ENCODE data around the gene PLXNB2. TPM values are rescaled to one million over a fixed set of nuclear protein-coding genes. Genes with fewer than 3 reads are reported as not detected.

The PLXNB2 gene
- total RNA-seq, 1 experiment from 2014 or later = 236 TPM

DNA sequence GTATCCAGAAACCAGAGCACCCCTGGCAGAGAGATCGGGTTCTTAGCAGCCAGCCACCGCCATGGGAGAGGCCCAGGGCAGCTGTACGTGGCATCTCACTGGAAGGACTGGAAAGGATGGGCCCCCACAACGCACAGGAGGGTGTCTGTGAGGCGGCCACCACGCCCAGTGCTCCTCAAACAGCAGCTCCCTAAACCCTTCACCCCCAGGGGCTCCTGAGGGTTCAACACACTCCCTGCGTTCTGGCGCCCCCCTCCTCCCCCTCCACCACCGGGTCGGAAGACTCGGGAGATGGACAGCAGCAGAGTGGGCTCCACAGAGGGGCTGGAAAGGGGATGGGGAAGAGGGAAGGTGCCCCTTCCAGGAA is 47.0 kb downstream of the PLXNB2 start:
- 0 out of 2 replicates have a peak, but pooled peaks have one; percentile 4 for ATAC-seq
- no peak overlapping the region for H2AFZ ChIP-seq (ENCODE audit: low read depth, low read length, poor library complexity, severe bottlenecking)
- H3K9me3 ChIP-seq (ENCODE audit: control insufficient read depth in 1 of 2, insufficient read depth in 1 of 2, low read depth in 1 of 2, low read length in 2 of 2) = no peaks in the 10 kb centered on the region
- H3K27ac ChIP-seq (ENCODE audit: low read depth, low read length) = peak overlapping the region; percentile 83
- H3K27me3 ChIP-seq (ENCODE audit: insufficient read depth, low read length) = no peaks in the 10 kb centered on the region
- peak overlapping the region; percentile 95 for H3K4me2 ChIP-seq (ENCODE audit: low read length)
- RAD21 ChIA-PET (ENCODE audit: low non-redundant PET in 1 of 2, low total read pairs in 2 of 2, uncharacterized antibody in 2 of 2, unreplicated experiment in 2 of 2) = interaction anchor here in 1 of 2 experiments (1.2 kb wide), 1 partner anchor 9 kb away, joined by 3 read pairs; the partner anchor contains the start of gene HDAC10
- H3K4me1 ChIP-seq (ENCODE audit: control insufficient read depth in 1 of 2, insufficient read depth in 2 of 2, low read length in 2 of 2) = peaks cover 19 to 32% of the 10 kb centered on the region in 2 experiments
- H3K4me3 ChIP-seq (replicated peaks in 1 of 2; ENCODE audit: low read depth in 1 of 2, low read length in 2 of 2) = peak overlapping the region; percentile 79 to 90
- no peaks in the 10 kb centered on the region for H3K9me2 ChIP-seq (ENCODE audit: insufficient read depth)
- H3K36me3 ChIP-seq (ENCODE audit: control insufficient read depth in 1 of 2, insufficient read depth in 2 of 2, low read length in 2 of 2) = peaks cover 0 to 11% of the 10 kb centered on the region in 2 experiments; a peak in 2 of 4 replicates
- no peaks in the 10 kb centered on the region for H4K20me1 ChIP-seq (ENCODE audit: insufficient read depth)
- CTCF ChIA-PET = interaction anchor here (1.0 to 1.3 kb wide), 2 partner anchors 8 to 13 kb away, joined by 3 to 7 read pairs; no protein-coding TSS in a partner anchor
- peaks cover 28% of the 10 kb centered on the region for H3K79me2 ChIP-seq (ENCODE audit: insufficient read depth, low read length)
- TF ChIP-seq CEBPB (IDR thresholded peaks at IDR 0.05; ENCODE audit: low read depth) (no peak), POLR2A (IDR thresholded peaks at IDR 0.05; ENCODE audit: borderline replicate concordance, extremely low read depth, insufficient read depth, insufficient read length) (no peak), ZFX (IDR thresholded peaks at IDR 0.05) (no peak)
- TF ChIP-seq, protein P1, sequence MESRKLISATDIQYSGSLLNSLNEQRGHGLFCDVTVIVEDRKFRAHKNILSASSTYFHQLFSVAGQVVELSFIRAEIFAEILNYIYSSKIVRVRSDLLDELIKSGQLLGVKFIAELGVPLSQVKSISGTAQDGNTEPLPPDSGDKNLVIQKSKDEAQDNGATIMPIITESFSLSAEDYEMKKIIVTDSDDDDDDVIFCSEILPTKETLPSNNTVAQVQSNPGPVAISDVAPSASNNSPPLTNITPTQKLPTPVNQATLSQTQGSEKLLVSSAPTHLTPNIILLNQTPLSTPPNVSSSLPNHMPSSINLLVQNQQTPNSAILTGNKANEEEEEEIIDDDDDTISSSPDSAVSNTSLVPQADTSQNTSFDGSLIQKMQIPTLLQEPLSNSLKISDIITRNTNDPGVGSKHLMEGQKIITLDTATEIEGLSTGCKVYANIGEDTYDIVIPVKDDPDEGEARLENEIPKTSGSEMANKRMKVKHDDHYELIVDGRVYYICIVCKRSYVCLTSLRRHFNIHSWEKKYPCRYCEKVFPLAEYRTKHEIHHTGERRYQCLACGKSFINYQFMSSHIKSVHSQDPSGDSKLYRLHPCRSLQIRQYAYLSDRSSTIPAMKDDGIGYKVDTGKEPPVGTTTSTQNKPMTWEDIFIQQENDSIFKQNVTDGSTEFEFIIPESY (IDR thresholded peaks at IDR 0.05; ENCODE audit: extremely low read depth, insufficient replicate concordance, low read length) = no peak
- POLR2A ChIA-PET = interaction anchor here (1.0 kb wide), 1 partner anchor 9 kb away, joined by 3 read pairs; no protein-coding TSS in a partner anchor
- no peak for DNase-seq (ENCODE audit: low read depth, low spot score)
- intact Hi-C loops (cut with micrococcal nuclease) = no loop called here
- BruUV-seq (replicated peaks) = TSS peak; percentile 24
- peak overlapping the region; percentile 94 for H3K9ac ChIP-seq (ENCODE audit: low read length)

DNA sequence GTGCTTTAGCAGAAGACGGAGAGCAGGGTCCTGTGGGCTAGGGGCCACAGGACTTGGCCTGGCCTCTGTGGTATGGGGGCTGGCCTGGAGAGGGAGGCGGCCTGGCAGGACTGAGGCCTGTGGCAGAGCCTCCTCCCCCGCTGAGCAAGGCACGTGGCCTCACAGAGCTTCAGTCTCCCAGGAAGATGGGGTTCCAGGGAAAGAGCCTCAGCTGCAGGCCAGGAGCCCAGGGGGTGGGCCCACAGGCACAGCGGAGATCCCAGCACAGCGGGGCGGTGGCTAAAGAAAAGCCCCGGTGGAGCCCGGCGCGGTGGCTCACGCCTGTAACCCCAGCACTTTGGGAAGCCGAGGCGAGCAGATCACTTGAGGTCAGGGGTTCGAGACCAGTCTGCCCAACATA is 48.1 kb downstream of the PLXNB2 start:
- ChIA-PET POLR2A (interaction anchor here (0.8 kb wide), 1 partner anchor 101 kb away, joined by 4 read pairs; no protein-coding TSS in a partner anchor), CTCF (interaction anchor here (0.6 kb wide), 1 partner anchor 22 kb away, joined by 5 read pairs; no protein-coding TSS in a partner anchor), RAD21 (ENCODE audit: low non-redundant PET in 1 of 2, low total read pairs in 2 of 2, uncharacterized antibody in 2 of 2, unreplicated experiment in 2 of 2) (interaction anchor here in 1 of 2 experiments (1.2 kb wide), 1 partner anchor 8 kb away, joined by 3 read pairs; the partner anchor contains the start of gene HDAC10)
- ATAC-seq (no peak), DNase-seq (ENCODE audit: low read depth, low spot score) (no peak)
- H3K9ac ChIP-seq (ENCODE audit: low read length) = no peak overlapping the region
- H3K27ac ChIP-seq (ENCODE audit: low read depth, low read length) = peak overlapping the region; percentile 10; the same call in 1 of the 2 replicates
- TF ChIP-seq POLR2A (IDR thresholded peaks at IDR 0.05; ENCODE audit: borderline replicate concordance, extremely low read depth, insufficient read depth, insufficient read length) = no peak
- TF ChIP-seq TCF7L2 (IDR thresholded peaks at IDR 0.05; ENCODE audit: borderline replicate concordance, extremely low read depth, insufficient read depth, insufficient read length) = no peak
- no peak for TF ChIP-seq EZH2phosphoT487 (IDR thresholded peaks at IDR 0.05; ENCODE audit: borderline replicate concordance)
- TF ChIP-seq FOSL1 (IDR thresholded peaks at IDR 0.05; ENCODE audit: low read depth) = no peak
- TF ChIP-seq, protein P2, sequence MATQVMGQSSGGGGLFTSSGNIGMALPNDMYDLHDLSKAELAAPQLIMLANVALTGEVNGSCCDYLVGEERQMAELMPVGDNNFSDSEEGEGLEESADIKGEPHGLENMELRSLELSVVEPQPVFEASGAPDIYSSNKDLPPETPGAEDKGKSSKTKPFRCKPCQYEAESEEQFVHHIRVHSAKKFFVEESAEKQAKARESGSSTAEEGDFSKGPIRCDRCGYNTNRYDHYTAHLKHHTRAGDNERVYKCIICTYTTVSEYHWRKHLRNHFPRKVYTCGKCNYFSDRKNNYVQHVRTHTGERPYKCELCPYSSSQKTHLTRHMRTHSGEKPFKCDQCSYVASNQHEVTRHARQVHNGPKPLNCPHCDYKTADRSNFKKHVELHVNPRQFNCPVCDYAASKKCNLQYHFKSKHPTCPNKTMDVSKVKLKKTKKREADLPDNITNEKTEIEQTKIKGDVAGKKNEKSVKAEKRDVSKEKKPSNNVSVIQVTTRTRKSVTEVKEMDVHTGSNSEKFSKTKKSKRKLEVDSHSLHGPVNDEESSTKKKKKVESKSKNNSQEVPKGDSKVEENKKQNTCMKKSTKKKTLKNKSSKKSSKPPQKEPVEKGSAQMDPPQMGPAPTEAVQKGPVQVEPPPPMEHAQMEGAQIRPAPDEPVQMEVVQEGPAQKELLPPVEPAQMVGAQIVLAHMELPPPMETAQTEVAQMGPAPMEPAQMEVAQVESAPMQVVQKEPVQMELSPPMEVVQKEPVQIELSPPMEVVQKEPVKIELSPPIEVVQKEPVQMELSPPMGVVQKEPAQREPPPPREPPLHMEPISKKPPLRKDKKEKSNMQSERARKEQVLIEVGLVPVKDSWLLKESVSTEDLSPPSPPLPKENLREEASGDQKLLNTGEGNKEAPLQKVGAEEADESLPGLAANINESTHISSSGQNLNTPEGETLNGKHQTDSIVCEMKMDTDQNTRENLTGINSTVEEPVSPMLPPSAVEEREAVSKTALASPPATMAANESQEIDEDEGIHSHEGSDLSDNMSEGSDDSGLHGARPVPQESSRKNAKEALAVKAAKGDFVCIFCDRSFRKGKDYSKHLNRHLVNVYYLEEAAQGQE (IDR thresholded peaks at IDR 0.05; ENCODE audit: low read depth) = no peak
- no peak for TF ChIP-seq ELF1 (IDR thresholded peaks at IDR 0.05; ENCODE audit: borderline replicate concordance, low read depth)
- TF ChIP-seq EZH2 (IDR thresholded peaks at IDR 0.05) = no peak
- no peak for TF ChIP-seq SP1 (IDR thresholded peaks at IDR 0.05; ENCODE audit: low read depth)
- TF ChIP-seq, protein P3, sequence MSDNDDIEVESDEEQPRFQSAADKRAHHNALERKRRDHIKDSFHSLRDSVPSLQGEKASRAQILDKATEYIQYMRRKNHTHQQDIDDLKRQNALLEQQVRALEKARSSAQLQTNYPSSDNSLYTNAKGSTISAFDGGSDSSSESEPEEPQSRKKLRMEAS (IDR thresholded peaks at IDR 0.05) = no peak
- no peak for TF ChIP-seq POLR2AphosphoS5 (IDR thresholded peaks at IDR 0.05; ENCODE audit: low read depth, low read length)
- H2AFZ ChIP-seq (ENCODE audit: low read depth, low read length, poor library complexity, severe bottlenecking) = no peak overlapping the region
- H3K4me3 ChIP-seq (replicated peaks in 1 of 2; ENCODE audit: low read depth in 1 of 2, low read length in 2 of 2) = no peak overlapping the region
- no peaks in the 10 kb centered on the region for H3K27me3 ChIP-seq (ENCODE audit: insufficient read depth, low read length)
- H3K79me2 ChIP-seq (ENCODE audit: insufficient read depth, low read length) = peaks cover 28% of the 10 kb centered on the region
- H3K4me1 ChIP-seq (ENCODE audit: control insufficient read depth in 1 of 2, insufficient read depth in 2 of 2, low read length in 2 of 2) = peaks cover 19 to 32% of the 10 kb centered on the region in 2 experiments
- BruUV-seq (replicated peaks) = no TSS peak
- H4K20me1 ChIP-seq (ENCODE audit: insufficient read depth) = no peaks in the 10 kb centered on the region
- H3K9me2 ChIP-seq (ENCODE audit: insufficient read depth) = no peaks in the 10 kb centered on the region
- H3K36me3 ChIP-seq (ENCODE audit: control insufficient read depth in 1 of 2, insufficient read depth in 2 of 2, low read length in 2 of 2) = peaks cover 0 to 11% of the 10 kb centered on the region in 2 experiments; a peak in 2 of 4 replicates
- no peak overlapping the region for H3K4me2 ChIP-seq (ENCODE audit: low read length)
- intact Hi-C loops (cut with micrococcal nuclease) = no loop called here
- H3K9me3 ChIP-seq (ENCODE audit: control insufficient read depth in 1 of 2, insufficient read depth in 1 of 2, low read depth in 1 of 2, low read length in 2 of 2) = no peaks in the 10 kb centered on the region
